ENCODE results near the gene RSRC1. TPM values are rescaled to one million over a fixed set of nuclear protein-coding genes. Genes with fewer than 3 reads are reported as not detected.

RSRC1 gene
- total and polyA plus RNA-seq, 2 of the 8 experiments (the other 6 are each of a cell fraction or from before 2014, with no cell fraction given) = 2.0 to 27.9 TPM

DNA sequence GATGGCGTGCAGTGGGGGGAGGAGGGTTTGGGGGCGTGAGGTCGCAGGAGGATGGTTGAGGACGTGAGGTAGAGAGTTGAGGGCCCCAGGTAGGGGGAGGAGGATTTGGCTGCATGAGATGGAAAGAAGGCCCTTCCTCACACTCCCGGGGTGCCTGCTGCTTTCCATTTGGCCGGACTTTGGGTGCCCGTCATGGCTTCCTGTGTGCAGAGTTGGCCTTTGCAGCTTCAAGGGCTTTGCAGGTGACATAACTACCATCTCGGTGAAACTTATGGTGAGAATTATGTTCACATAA lies 462.8 kb downstream of the RSRC1 start:
- H4K91ac ChIP-seq (replicated peaks; ENCODE audit: insufficient read length, low read length) = no peak overlapping the region
- peaks cover 0 to 15% (median 3%) of the 10 kb centered on the region in 4 experiments; a peak in 2 of 7 replicates for H3K4me1 ChIP-seq (replicated peaks in 1 of 4; ENCODE audit: control insufficient read depth in 3 of 4, insufficient read depth in 4 of 4, low read length in 3 of 4)
- peaks cover 0 to 13% (median 10%) of the 10 kb centered on the region in 4 experiments; a peak in 5 of 7 replicates for H3K27me3 ChIP-seq (replicated peaks in 1 of 4; ENCODE audit: control insufficient read depth in 3 of 4, extremely low read depth in 1 of 4, insufficient read depth in 3 of 4, low read length in 3 of 4)
- peak overlapping the region; percentile 78; the same call in 1 of the 2 replicates for H2AK5ac ChIP-seq (ENCODE audit: low read depth, low read length)
- no peak overlapping the region for H3K9ac ChIP-seq (replicated peaks in 1 of 4; ENCODE audit: extremely low read depth in 1 of 4, low read depth in 3 of 4, low read length in 3 of 4)
- no peak overlapping the region for H3K18ac ChIP-seq (ENCODE audit: extremely low read depth, low read length)
- no peak overlapping the region for H3K4me3 ChIP-seq (ENCODE audit: extremely low read depth in 1 of 4, insufficient read depth in 2 of 4, low read depth in 3 of 4, low read length in 4 of 4)
- peaks cover 0 to 2% of the 10 kb centered on the region in 2 experiments for H4K20me1 ChIP-seq (replicated peaks in 1 of 2; ENCODE audit: control insufficient read depth in 1 of 2, insufficient read depth in 2 of 2, low read length in 2 of 2)
- H2BK15ac ChIP-seq (ENCODE audit: low read length) = no peak overlapping the region
- no peak overlapping the region for H2BK20ac ChIP-seq (ENCODE audit: low read length)
- H4K8ac ChIP-seq (ENCODE audit: extremely low read depth, insufficient read depth, low read length) = no peak overlapping the region
- H3K56ac ChIP-seq (replicated peaks; ENCODE audit: insufficient read length, low read depth, low read length) = no peak overlapping the region
- H3K79me1 ChIP-seq (ENCODE audit: low read depth, low read length) = no peaks in the 10 kb centered on the region; the same call in 1 of the 2 replicates
- H3K23ac ChIP-seq (ENCODE audit: insufficient read length) = no peak overlapping the region
- ChIA-PET CTCF (ENCODE audit: partially characterized antibody) (interaction anchor here (1.9 kb wide), 1 partner anchor 10 kb away, joined by 4 read pairs; no protein-coding TSS in a partner anchor), POLR2A (ENCODE audit: partially characterized antibody) (no interaction called here)
- no peak overlapping the region; a peak in 1 of 4 replicates for H3K4me2 ChIP-seq (ENCODE audit: insufficient read depth in 1 of 2, low read depth in 2 of 2, low read length in 2 of 2)
- no peak overlapping the region for H3K14ac ChIP-seq (ENCODE audit: insufficient read length)
- H3K36me3 ChIP-seq (ENCODE audit: control insufficient read depth in 2 of 4, insufficient read depth in 4 of 4, low read length in 3 of 4) = no peaks in the 10 kb centered on the region
- H2BK12ac ChIP-seq (ENCODE audit: low read depth, low read length) = no peak overlapping the region
- H2BK5ac ChIP-seq (ENCODE audit: low read depth, low read length) = no peak overlapping the region
- no peak for TF ChIP-seq RNF2 (IDR thresholded peaks at IDR 0.05; ENCODE audit: borderline replicate concordance, low read depth, low read length, missing control alignments, poor library complexity, severe bottlenecking)
- no peak for TF ChIP-seq NRF1 (IDR thresholded peaks at IDR 0.05; ENCODE audit: low read depth, low read length)
- TF ChIP-seq GTF2F1 (IDR thresholded peaks at IDR 0.05; ENCODE audit: borderline replicate concordance, low read depth, low read length) = no peak
- TF ChIP-seq SIX5 (IDR thresholded peaks at IDR 0.05; ENCODE audit: low read depth, low read length) = no peak
- TF ChIP-seq CREB1 (IDR thresholded peaks at IDR 0.05) = no peak
- TF ChIP-seq FOSL1 (IDR thresholded peaks at IDR 0.05; ENCODE audit: insufficient read depth, low read depth, low read length) = no peak
- no peak for TF ChIP-seq SRF (IDR thresholded peaks at IDR 0.05; ENCODE audit: low read depth, low read length)
- TF ChIP-seq, protein P1, sequence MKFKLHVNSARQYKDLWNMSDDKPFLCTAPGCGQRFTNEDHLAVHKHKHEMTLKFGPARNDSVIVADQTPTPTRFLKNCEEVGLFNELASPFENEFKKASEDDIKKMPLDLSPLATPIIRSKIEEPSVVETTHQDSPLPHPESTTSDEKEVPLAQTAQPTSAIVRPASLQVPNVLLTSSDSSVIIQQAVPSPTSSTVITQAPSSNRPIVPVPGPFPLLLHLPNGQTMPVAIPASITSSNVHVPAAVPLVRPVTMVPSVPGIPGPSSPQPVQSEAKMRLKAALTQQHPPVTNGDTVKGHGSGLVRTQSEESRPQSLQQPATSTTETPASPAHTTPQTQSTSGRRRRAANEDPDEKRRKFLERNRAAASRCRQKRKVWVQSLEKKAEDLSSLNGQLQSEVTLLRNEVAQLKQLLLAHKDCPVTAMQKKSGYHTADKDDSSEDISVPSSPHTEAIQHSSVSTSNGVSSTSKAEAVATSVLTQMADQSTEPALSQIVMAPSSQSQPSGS (IDR thresholded peaks at IDR 0.05; ENCODE audit: low read length) = no peak
- TF ChIP-seq EZH2 (IDR thresholded peaks at IDR 0.05; ENCODE audit: low read depth, low read length, severe bottlenecking) = no peak
- no peak for TF ChIP-seq CEBPB (IDR thresholded peaks at IDR 0.05; ENCODE audit: low read depth, low read length)
- peaks cover 15% of the 10 kb centered on the region for H3K23me2 ChIP-seq (ENCODE audit: low read depth, low read length)
- no peak overlapping the region for H4K5ac ChIP-seq (ENCODE audit: insufficient read length, low read depth, low read length)
- no peak overlapping the region for H2BK120ac ChIP-seq (replicated peaks; ENCODE audit: low read depth, low read length)
- no peak overlapping the region for H3K27ac ChIP-seq (ENCODE audit: low read depth, low read length)
- WGBS, 2 experiments (ENCODE audit: extremely low coverage in 1 of 2, insufficient coverage in 1 of 2, insufficient read length in 1 of 2, insufficient replicate concordance in 2 of 2, low coverage in 1 of 2, low lambda C conversion rate in 2 of 2, missing lambda C conversion rate in 1 of 2) = 86% methylated on average over 5 of the region's 8 CpGs; no CpG with 5 or more reads in 1 of the 2 experiments
- no peak overlapping the region for H2AFZ ChIP-seq (ENCODE audit: low read length)
- H3K9me3 ChIP-seq (ENCODE audit: insufficient read depth in 2 of 2, low read depth in 1 of 2, low read length in 1 of 2) = no peaks in the 10 kb centered on the region
- H3K4ac ChIP-seq (replicated peaks; ENCODE audit: insufficient read length, low read depth, low read length) = no peak overlapping the region
- H3K79me2 ChIP-seq (ENCODE audit: control insufficient read depth in 1 of 2, insufficient read depth in 2 of 2, low read length in 2 of 2) = peaks cover 0 to 4% of the 10 kb centered on the region in 2 experiments; a peak in 1 of 4 replicates
- DNase-seq (ENCODE audit: low read depth in 1 of 2, low spot score in 2 of 2) (no peak), FAIRE-seq (no peak)

Data from H1 (cell line).